Measurements from ENCODE around the gene EIF3A.
A peak's percentile ranks its signal among the peaks of the same experiment; 100 is the strongest.
"Not testable (repeated sequence)": the region's sequence is repeated elsewhere in the genome, so short reads cannot be mapped to it uniquely, and the experiment has no call there.

Gene EIF3A

GRCh38 chr10:119080521-119081259 is at the start of gene EIF3A:
Gene EIF3A (minus strand): TSS chr10:119080817. CDS start chr10:119080676, 141 bp downstream.
- DNase-seq = peak; percentile 92

- DNase-seq = no peak
Measured at GRCh38 chr10:119129721-119130120, 49.1 kb upstream of the EIF3A start.

GRCh38 chr10:119125942-119126341 is 45.3 kb upstream of the EIF3A start:
- DNase-seq = no peak

GRCh38 chr10:119120875-119121274 is 40.3 kb upstream of the EIF3A start:
- DNase-seq = no peak

- peak; percentile 47 for DNase-seq
Measured at GRCh38 chr10:119120413-119120867, 39.8 kb upstream of the EIF3A start.

- DNase-seq = no peak
Measured at GRCh38 chr10:119119400-119119799, 38.8 kb upstream of the EIF3A start.

- no peak for DNase-seq
Measured at GRCh38 chr10:119118231-119118630, 37.6 kb upstream of the EIF3A start.

- no peak for DNase-seq
Measured at GRCh38 chr10:119116326-119116951, 35.8 kb upstream of the EIF3A start.

GRCh38 chr10:119115926-119116325 is 35.3 kb upstream of the EIF3A start:
- DNase-seq = no peak

GRCh38 chr10:119113751-119114732 is 33.4 kb upstream of the EIF3A start:
- DNase-seq = no peak

- no peak for DNase-seq
Measured at GRCh38 chr10:119112056-119112455, 31.4 kb upstream of the EIF3A start.

- DNase-seq = not testable (repeated sequence)
Measured at GRCh38 chr10:119107771-119108170, 27.2 kb upstream of the EIF3A start.

GRCh38 chr10:119107106-119107505 is 26.5 kb upstream of the EIF3A start:
- not testable (repeated sequence) for DNase-seq

GRCh38 chr10:119105899-119106298 is 25.3 kb upstream of the EIF3A start:
- DNase-seq = not testable (repeated sequence)

- DNase-seq = no peak
Measured at GRCh38 chr10:119105155-119105554, 24.5 kb upstream of the EIF3A start.

- no peak for DNase-seq
Measured at GRCh38 chr10:119104654-119105015, 24.0 kb upstream of the EIF3A start.

GRCh38 chr10:119103903-119104653 is 23.5 kb upstream of the EIF3A start, which contains the start of gene DENND10:
Gene DENND10 (plus strand): TSS chr10:119104113. CDS start chr10:119104143, 30 bp downstream.
- DNase-seq = peak; percentile 82

- DNase-seq = no peak
Measured at GRCh38 chr10:119103241-119103902, 22.8 kb upstream of the EIF3A start.

GRCh38 chr10:119101366-119102098 is 20.9 kb upstream of the EIF3A start:
- DNase-seq = no peak

GRCh38 chr10:119100434-119101238 is 20.0 kb upstream of the EIF3A start:
- DNase-seq = no peak
